Caco-2 (cell line): Measurements from ENCODE around the gene ATP5F1C. TPM values are rescaled to one million over a fixed set of nuclear protein-coding genes. Genes with fewer than 3 reads are reported as not detected.

Experiments
- Bru-seq: library from RNA; stranded (reverse); fragments of 400-500 nt; gene quantifications from one replicate; lab custom pipeline; 2021; lab: Mats Ljungman, UMichigan
- BruChase-seq, 2 experiments: library from RNA; stranded (reverse); fragments of 400-500 nt; gene quantifications; one replicate each; lab custom pipeline; 2021; lab: Mats Ljungman, UMichigan
- BruUV-seq: library from RNA; stranded (reverse); fragments of 400-500 nt; replicated peaks from 2 replicates; lab custom pipeline; 2021; lab: Mats Ljungman, UMichigan
- CTCF ChIA-PET: fragments of 300-600 bp; sonication (Branson Sonifier 250); formaldehyde crosslinking; loops from one replicate; lab custom pipeline; 2022; ENCODE audit warnings: antibody characterized with exemption; lab: Charles Lee
- POLR2A ChIA-PET: fragments of 300-600 bp; sonication (Branson Sonifier 250); formaldehyde crosslinking; loops from one replicate; lab custom pipeline; 2022; ENCODE audit warnings: antibody characterized with exemption; lab: Charles Lee
- DNase-seq, 2 experiments: peaks; one replicate each; pipeline versions ENCODE4 v3.0.0 to v3.0.0-alpha.2; 2020 to 2022
- H3K27me3 ChIP-seq: replicated peaks from 2 replicates; pipeline ENCODE4 v1.6.0; 2011; ENCODE audit warnings: low read length; ENCODE audit not compliant: control insufficient read depth, insufficient read depth
- H3K36me3 ChIP-seq: 2 replicates; pipeline ENCODE4 v1.5.1; 2011; ENCODE audit warnings: low read length; ENCODE audit not compliant: control insufficient read depth, insufficient read depth
- H3K4me1 ChIP-seq: fragments of 250-450 bp; sonication (Bioruptor Pico); 2 replicates; pipeline ENCODE4 v1.5.1; 2020; ENCODE audit warnings: mild to moderate bottlenecking
- H3K4me3 ChIP-seq: 2 replicates; pipeline ENCODE4 v1.5.1; 2011; ENCODE audit warnings: low read depth, mild to moderate bottlenecking, control low read depth, low read length
- H3K9me3 ChIP-seq: fragments of 250-450 bp; sonication (Bioruptor Pico); 2 replicates; pipeline ENCODE4 v1.5.1; 2020; ENCODE audit warnings: mild to moderate bottlenecking, moderate library complexity
- H3K27ac Mint-ChIP-seq: one replicate; pipeline ENCODE4 v1.8.0; 2022; ENCODE audit warnings: mixed read lengths; ENCODE audit not compliant: unreplicated experiment
- H3K27me3 Mint-ChIP-seq: one replicate; pipeline ENCODE4 v1.8.0; 2022; ENCODE audit warnings: mixed read lengths; ENCODE audit not compliant: insufficient read depth, unreplicated experiment
- H3K36me3 Mint-ChIP-seq: one replicate; pipeline ENCODE4 v1.8.0; 2022; ENCODE audit warnings: mild to moderate bottlenecking, mixed read lengths; ENCODE audit not compliant: insufficient read depth, unreplicated experiment
- H3K4me1 Mint-ChIP-seq: one replicate; pipeline ENCODE4 v1.8.0; 2022; ENCODE audit warnings: low read depth, mixed read lengths; ENCODE audit not compliant: unreplicated experiment
- H3K4me3 Mint-ChIP-seq: one replicate; pipeline ENCODE4 v1.8.0; 2022; ENCODE audit warnings: mild to moderate bottlenecking, moderate library complexity, mixed read lengths; ENCODE audit not compliant: unreplicated experiment
- H3K9me3 Mint-ChIP-seq: one replicate; pipeline ENCODE4 v1.8.0; 2022; ENCODE audit warnings: mixed read lengths; ENCODE audit not compliant: unreplicated experiment
- intact Hi-C: fragments of 100-400 bp; cut with micrococcal nuclease; formaldehyde crosslinking; loops from one replicate; pipeline ENCODE4 v1.10.0; 2022; ENCODE audit not compliant: unreplicated experiment
- long read RNA-seq: library from polyadenylated mRNA; stranded (forward); transcript quantifications from one replicate; pipeline ENCODE4 v2.0.0, GENCODE V29; 2022
- total RNA-seq: library from RNA; stranded (reverse); gene quantifications from 2 replicates; pipeline ENCODE4 v1.2.3, GENCODE V29; 2022
- TF ChIP-seq, protein P1 (sequence below), 2 experiments: fragments of 200-600 bp in 1 of 2; IDR thresholded peaks; 1 replicate in 1 of 2; 2 replicates in 1 of 2; pipeline versions ENCODE4 v1.5.1 to v1.8.0; 2011 to 2022; ENCODE audit warnings: antibody characterized with exemption in 1 of 2, control low read depth in 1 of 2, inconsistent platforms in 1 of 2, low read depth in 1 of 2, low read length in 1 of 2, mild to moderate bottlenecking in 1 of 2, moderate library complexity in 1 of 2; ENCODE audit not compliant: insufficient read depth in 1 of 2, severe bottlenecking in 1 of 2, unreplicated experiment in 1 of 2

ATP5F1C gene
- total RNA-seq, result 568 and 613 TPM in 2 replicates
- Bru-seq, nascent RNA, result percentile 98 among the genes with signal in this experiment
- percentile 98 among the genes with signal in this experiment for BruChase-seq, experiment 1, labeled RNA remaining after a 2-hour chase
- percentile 97 among the genes with signal in this experiment for BruChase-seq, experiment 2, labeled RNA remaining after a 6-hour chase
- long read RNA-seq, transcript ATP5F1C-202 (10 exons, 1,163 nt), result major isoform, 738 of 901 reads
- long read RNA-seq, transcript ATP5F1C-209 (4 exons, 460 nt), result minor isoform, 34 of 901 reads
- long read RNA-seq, transcript ATP5F1C-201 (9 exons, 1,078 nt), result minor isoform, 32 of 901 reads
- long read RNA-seq, transcript ATP5F1C-210 (9 exons, 1,096 nt), result minor isoform, 22 of 901 reads
- long read RNA-seq, partial matches to known transcripts, result 25 of 901 reads
- long read RNA-seq, other reads (novel, unspliced or antisense), result 50 of 901 reads

GRCh38 chr10:7787857-7788638 lies at the start of gene ATP5F1C, which contains the start of gene KIN:
ATP5F1C (plus strand) TSS chr10:7788177; CDS start chr10:7788208, 31 bp downstream.
KIN (minus strand) TSS chr10:7787993; CDS start chr10:7787933, 60 bp downstream.
- Mint-ChIP-seq H3K27me3 (no peaks in the 10 kb centered on the region), H3K27ac (no peak within 1 kb of the TSS), H3K4me1 (peaks cover 26% of the 10 kb centered on the region), H3K9me3 (no peaks in the 10 kb centered on the region), H3K4me3 (no peak within 1 kb of the TSS), H3K36me3 (peaks cover 50% of the 10 kb centered on the region)
- POLR2A ChIA-PET, result interaction anchor here (0.5 to 2.8 kb wide), 13 partner anchors 11 to 559 kb away, joined by 3 to 45 read pairs (median 4); partner anchors contain the start of genes ITIH2 and TAF3
- Histone ChIP-seq H3K27me3 (no peaks in the 10 kb centered on the region), H3K36me3 (no peaks in the 10 kb centered on the region), H3K9me3 (no peaks in the 10 kb centered on the region), H3K4me3 (peak within 1 kb of the TSS; percentile 100), H3K4me1 (peaks cover 8% of the 10 kb centered on the region; the same call in 1 of the 2 replicates)
- TF ChIP-seq, protein P1, sequence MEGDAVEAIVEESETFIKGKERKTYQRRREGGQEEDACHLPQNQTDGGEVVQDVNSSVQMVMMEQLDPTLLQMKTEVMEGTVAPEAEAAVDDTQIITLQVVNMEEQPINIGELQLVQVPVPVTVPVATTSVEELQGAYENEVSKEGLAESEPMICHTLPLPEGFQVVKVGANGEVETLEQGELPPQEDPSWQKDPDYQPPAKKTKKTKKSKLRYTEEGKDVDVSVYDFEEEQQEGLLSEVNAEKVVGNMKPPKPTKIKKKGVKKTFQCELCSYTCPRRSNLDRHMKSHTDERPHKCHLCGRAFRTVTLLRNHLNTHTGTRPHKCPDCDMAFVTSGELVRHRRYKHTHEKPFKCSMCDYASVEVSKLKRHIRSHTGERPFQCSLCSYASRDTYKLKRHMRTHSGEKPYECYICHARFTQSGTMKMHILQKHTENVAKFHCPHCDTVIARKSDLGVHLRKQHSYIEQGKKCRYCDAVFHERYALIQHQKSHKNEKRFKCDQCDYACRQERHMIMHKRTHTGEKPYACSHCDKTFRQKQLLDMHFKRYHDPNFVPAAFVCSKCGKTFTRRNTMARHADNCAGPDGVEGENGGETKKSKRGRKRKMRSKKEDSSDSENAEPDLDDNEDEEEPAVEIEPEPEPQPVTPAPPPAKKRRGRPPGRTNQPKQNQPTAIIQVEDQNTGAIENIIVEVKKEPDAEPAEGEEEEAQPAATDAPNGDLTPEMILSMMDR (IDR thresholded peaks at IDR 0.05; ENCODE audit: insufficient read depth in 1 of 2, low read depth in 1 of 2, low read length in 1 of 2, severe bottlenecking in 1 of 2, unreplicated experiment in 1 of 2), result no peak
- CTCF ChIA-PET, result interaction anchor here (0.5 to 1.9 kb wide), 6 partner anchors 30 to 263 kb away, joined by 3 to 19 read pairs (median 4); partner anchors contain the start of gene TAF3
- no TSS peak for BruUV-seq
- intact Hi-C loops, result loop anchor here (1.0 to 5.0 kb wide), 4 partner anchors 30 to 263 kb away; partner anchors contain the start of genes ITIH2 and TAF3
- DNase-seq, result peak; percentile 99

DNA sequence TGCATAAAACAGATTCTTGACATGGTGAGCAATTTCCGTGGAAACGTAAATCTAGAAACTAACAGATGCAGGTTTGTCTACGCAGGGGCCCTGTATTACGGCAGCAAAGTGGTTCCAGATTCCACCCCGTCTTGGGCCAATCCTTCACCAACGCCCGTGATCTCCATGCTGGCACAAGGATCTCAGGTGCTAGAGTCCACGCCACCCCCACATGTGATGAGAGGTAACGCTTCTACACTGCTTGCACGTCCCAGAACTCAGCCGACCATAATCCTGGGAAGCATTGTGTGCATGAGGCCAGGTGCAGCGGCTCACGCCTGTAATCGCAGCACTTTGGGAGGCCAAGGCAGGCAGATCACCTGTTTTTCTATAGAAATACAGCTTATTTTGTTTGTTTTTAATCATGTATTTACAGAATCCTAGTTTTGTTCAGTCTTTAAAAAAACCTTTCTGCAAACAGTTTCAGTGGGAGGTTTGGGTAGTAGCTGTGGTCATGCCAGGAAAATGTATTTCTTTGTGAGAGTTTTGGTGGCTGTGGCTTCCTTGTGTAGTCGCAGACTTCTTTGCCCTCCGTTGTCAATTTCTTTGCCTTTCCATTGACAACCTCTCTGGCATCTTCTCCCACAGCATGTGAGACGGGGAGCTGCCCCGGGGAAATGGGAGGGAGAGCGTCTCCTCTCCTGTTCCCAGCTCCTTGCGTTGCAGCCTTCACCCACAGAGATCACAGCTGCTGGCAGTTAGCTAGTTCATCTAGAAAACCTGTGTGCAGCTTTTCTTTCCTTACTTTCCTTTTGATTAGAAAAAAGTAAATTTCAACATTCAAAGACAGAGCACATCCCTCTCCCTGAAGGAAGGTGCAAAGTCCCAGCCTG lies 49.2 kb upstream of the ATP5F1C start:
- no peak for DNase-seq
- no TSS peak for BruUV-seq
- Mint-ChIP-seq H3K4me3 (no peak overlapping the region), H3K27me3 (no peaks in the 10 kb centered on the region), H3K36me3 (no peaks in the 10 kb centered on the region), H3K9me3 (no peaks in the 10 kb centered on the region), H3K4me1 (no peaks in the 10 kb centered on the region), H3K27ac (no peak overlapping the region)
- intact Hi-C loops, result no loop called here
- Histone ChIP-seq H3K9me3 (no peaks in the 10 kb centered on the region), H3K4me3 (no peak overlapping the region), H3K27me3 (no peaks in the 10 kb centered on the region), H3K36me3 (no peaks in the 10 kb centered on the region), H3K4me1 (no peaks in the 10 kb centered on the region)
- TF ChIP-seq, protein P1 (IDR thresholded peaks at IDR 0.05; ENCODE audit: insufficient read depth in 1 of 2, low read depth in 1 of 2, low read length in 1 of 2, severe bottlenecking in 1 of 2, unreplicated experiment in 1 of 2), result no peak
- POLR2A ChIA-PET, result no interaction called here
- CTCF ChIA-PET, result interaction anchor here (0.6 to 1.1 kb wide), 2 partner anchors 213 to 713 kb away, joined by 3 read pairs; no protein-coding TSS in a partner anchor
